H9 (cell line): ENCODE measurements around the gene TLK2. TPM values are rescaled to one million over a fixed set of nuclear protein-coding genes. Genes with fewer than 3 reads are reported as not detected.

Experiments used
- DNase-seq: peaks from one replicate; pipeline ENCODE4 v3.0.0-alpha.2; 2017
- H2AFZ ChIP-seq: one replicate; pipeline ENCODE4 v1.6.1; 2013; ENCODE audit warnings: mild to moderate bottlenecking, low read length, control low read depth, moderate library complexity
- H2AK5ac ChIP-seq: 2 replicates; pipeline ENCODE4 v1.6.1; 2013; ENCODE audit warnings: low read length, control low read depth, mixed read lengths; ENCODE audit not compliant: insufficient read length
- H2BK120ac ChIP-seq: one replicate; pipeline ENCODE4 v1.6.1; 2013; ENCODE audit warnings: low read depth, mild to moderate bottlenecking, low read length, control low read depth, inconsistent platforms; ENCODE audit not compliant: poor library complexity, severe bottlenecking
- H2BK12ac ChIP-seq: 2 replicates; pipeline ENCODE4 v1.6.1; 2013; ENCODE audit warnings: low read length, control low read depth, mixed read lengths, low read depth; ENCODE audit not compliant: insufficient read length
- H2BK15ac ChIP-seq: 2 replicates; pipeline ENCODE4 v1.6.1; 2013; ENCODE audit warnings: low read depth, low read length, control low read depth
- H2BK20ac ChIP-seq: one replicate; pipeline ENCODE4 v1.6.1; 2013; ENCODE audit warnings: low read depth, mild to moderate bottlenecking, low read length, control low read depth, inconsistent platforms; ENCODE audit not compliant: poor library complexity, severe bottlenecking
- H2BK5ac ChIP-seq: 2 replicates; pipeline ENCODE4 v1.6.1; 2013; ENCODE audit warnings: low read length, control low read depth, mixed read lengths; ENCODE audit not compliant: insufficient read length
- H3K14ac ChIP-seq: 2 replicates; pipeline ENCODE4 v1.6.1; 2013; ENCODE audit warnings: low read length, control low read depth; ENCODE audit not compliant: insufficient read depth
- H3K18ac ChIP-seq: 2 replicates; pipeline ENCODE4 v1.6.1; 2013; ENCODE audit warnings: low read depth, mild to moderate bottlenecking, mixed read lengths, low read length, control low read depth; ENCODE audit not compliant: insufficient read length
- H3K23ac ChIP-seq: 2 replicates; pipeline ENCODE4 v1.6.1; 2013; ENCODE audit warnings: low read length, control low read depth, mixed read lengths, low read depth; ENCODE audit not compliant: insufficient read length
- H3K23me2 ChIP-seq: 2 replicates; pipeline ENCODE4 v1.6.1; 2013; ENCODE audit warnings: low read depth, mild to moderate bottlenecking, mixed read lengths, low read length, control low read depth; ENCODE audit not compliant: insufficient read length, poor library complexity, severe bottlenecking
- H3K27ac ChIP-seq: 2 replicates; pipeline ENCODE4 v1.5.1; 2013; ENCODE audit warnings: low read length, control low read depth, mixed read lengths, low read depth; ENCODE audit not compliant: insufficient read length
- H3K27me3 ChIP-seq: 2 replicates; pipeline ENCODE4 v1.6.1; 2013; ENCODE audit warnings: low read length, control low read depth, inconsistent platforms; ENCODE audit not compliant: insufficient read depth
- H3K4ac ChIP-seq: 2 replicates; pipeline ENCODE4 v1.6.1; 2013; ENCODE audit warnings: low read depth, mild to moderate bottlenecking, control low read depth, inconsistent platforms, low read length, moderate library complexity
- H3K4me1 ChIP-seq: 2 replicates; pipeline ENCODE4 v1.6.1; 2013; ENCODE audit warnings: low read length, control low read depth, inconsistent platforms; ENCODE audit not compliant: insufficient read depth
- H3K4me2 ChIP-seq: 2 replicates; pipeline ENCODE4 v1.6.1; 2013; ENCODE audit warnings: low read length, control low read depth, mixed read lengths; ENCODE audit not compliant: insufficient read length, insufficient read depth
- H3K56ac ChIP-seq: 2 replicates; pipeline ENCODE4 v1.6.1; 2013; ENCODE audit warnings: low read depth, mild to moderate bottlenecking, mixed read lengths, low read length, control low read depth; ENCODE audit not compliant: insufficient read length
- H3K79me1 ChIP-seq: 2 replicates; pipeline ENCODE4 v1.6.1; 2013; ENCODE audit warnings: low read depth, mild to moderate bottlenecking, moderate library complexity, low read length, control low read depth, inconsistent platforms; ENCODE audit not compliant: insufficient read depth, poor library complexity, severe bottlenecking
- H3K79me2 ChIP-seq: 2 replicates; pipeline ENCODE4 v1.6.1; 2013; ENCODE audit warnings: low read length, control low read depth, inconsistent platforms; ENCODE audit not compliant: insufficient read depth
- H3K9ac ChIP-seq: 2 replicates; pipeline ENCODE4 v1.6.1; 2013; ENCODE audit warnings: low read length, control low read depth, mixed read lengths; ENCODE audit not compliant: insufficient read length; ENCODE audit errors: extremely low read depth
- H3K9me3 ChIP-seq: one replicate; pipeline ENCODE4 v1.6.1; 2013; ENCODE audit warnings: low read depth, low read length, inconsistent platforms; ENCODE audit not compliant: control insufficient read depth
- H3T11ph ChIP-seq: one replicate; pipeline ENCODE4 v1.6.1; 2013; ENCODE audit warnings: mild to moderate bottlenecking, low read length, control low read depth, inconsistent platforms
- H4K20me1 ChIP-seq: one replicate; pipeline ENCODE4 v1.6.1; 2013; ENCODE audit not compliant: control insufficient read depth, insufficient read length, insufficient read depth
- H4K5ac ChIP-seq: 2 replicates; pipeline ENCODE4 v1.6.1; 2013; ENCODE audit warnings: low read depth, mild to moderate bottlenecking, mixed read lengths, low read length, control low read depth; ENCODE audit not compliant: insufficient read length
- H4K8ac ChIP-seq: replicated peaks from 2 replicates; pipeline ENCODE4 v1.6.1; 2013; ENCODE audit warnings: low read length, control low read depth, mixed read lengths, low read depth; ENCODE audit not compliant: insufficient read length
- H4K91ac ChIP-seq: 2 replicates; pipeline ENCODE4 v1.6.1; 2013; ENCODE audit warnings: low read depth, mild to moderate bottlenecking, moderate library complexity, mixed read lengths, low read length, control low read depth; ENCODE audit not compliant: insufficient read length
- H3K27ac Mint-ChIP-seq, 3 experiments: 2 replicates in 2 of 3; 3 replicates in 1 of 3; pipeline ENCODE4 v1.8.0; 2020 to 2021; ENCODE audit warnings: mixed read lengths in 3 of 3, mild to moderate bottlenecking in 1 of 3, moderate library complexity in 1 of 3
- H3K27me3 Mint-ChIP-seq: 2 replicates; pipeline ENCODE4 v1.8.0; 2021; ENCODE audit warnings: low read depth, mild to moderate bottlenecking, moderate library complexity, mixed read lengths
- H3K36me3 Mint-ChIP-seq, 3 experiments: 2 replicates in 2 of 3; 3 replicates in 1 of 3; pipeline ENCODE4 v1.8.0; 2020 to 2021; ENCODE audit warnings: low read depth in 3 of 3, mixed read lengths in 3 of 3; ENCODE audit not compliant: insufficient read depth in 1 of 3
- H3K4me1 Mint-ChIP-seq, 2 experiments: 2 replicates each; pipeline ENCODE4 v1.8.0; 2020; ENCODE audit warnings: mixed read lengths in 2 of 2
- H3K4me3 Mint-ChIP-seq, 2 experiments: 2 replicates in 1 of 2; 3 replicates in 1 of 2; pipeline ENCODE4 v1.8.0; 2020 to 2021; ENCODE audit warnings: mild to moderate bottlenecking in 2 of 2, mixed read lengths in 2 of 2, moderate library complexity in 1 of 2
- H3K9me3 Mint-ChIP-seq, 2 experiments: 2 replicates in 1 of 2; 3 replicates in 1 of 2; pipeline ENCODE4 v1.8.0; 2020; ENCODE audit warnings: mild to moderate bottlenecking in 2 of 2, mixed read lengths in 2 of 2, moderate library complexity in 1 of 2
- CTCF ChIP-seq: fragments of 200-600 bp; sonication (generic); conservative IDR thresholded peaks from 3 replicates; pipeline ENCODE4 v1.8.0; 2021; ENCODE audit warnings: antibody characterized with exemption, mild to moderate bottlenecking
- WGBS: extraction: QIAGEN DNeasy Blood & Tissue Kit; methylation state at CpG from one replicate; pipeline ENCODE4 v1.1.7; 2013; ENCODE audit warnings: missing lambda C conversion rate, low lambda C conversion rate, mixed read lengths; ENCODE audit not compliant: insufficient read length; ENCODE audit errors: extremely low coverage; 5-methylcytosine and 5-hydroxymethylcytosine counted together
- total RNA-seq: library from RNA; stranded (reverse); gene quantifications from 2 replicates; pipeline ENCODE4 v1.2.1, GENCODE V29; 2021

The TLK2 gene
- total RNA-seq, 1 experiment from 2014 or later: 63.7 TPM

DNA sequence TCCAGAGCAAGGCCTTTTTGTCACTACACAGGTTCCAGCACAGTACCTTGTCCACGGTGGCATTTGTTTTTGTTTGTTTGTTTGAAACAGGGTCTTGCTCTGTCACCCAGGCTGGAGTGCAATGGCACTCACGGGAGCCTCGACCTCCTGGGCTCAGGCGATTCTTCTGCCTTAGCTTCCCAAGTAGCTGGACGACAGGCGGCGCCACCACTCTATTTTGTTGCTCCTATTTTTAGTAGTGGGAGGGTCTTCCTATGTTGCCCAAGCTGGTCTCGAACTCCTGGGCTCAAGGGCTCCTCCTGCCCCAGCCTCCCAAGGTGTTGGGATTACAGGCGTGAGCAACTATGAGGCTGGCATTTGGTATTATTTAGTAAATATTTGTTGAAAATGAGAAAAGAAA lies 159.2 kb downstream of the TLK2 start:
- H3K23ac ChIP-seq: no peak overlapping the region
- H4K5ac ChIP-seq: no peak overlapping the region
- H3K27me3 Mint-ChIP-seq: no peaks in the 10 kb centered on the region
- no peak overlapping the region for H3K4me3 Mint-ChIP-seq
- no peak overlapping the region for H3K4ac ChIP-seq
- WGBS: no CpG with 5 or more reads among the region's 9 CpGs
- H2BK15ac ChIP-seq: no peak overlapping the region
- peaks cover 13% of the 10 kb centered on the region in 2 experiments for H3K4me1 Mint-ChIP-seq
- no peak overlapping the region for H2BK120ac ChIP-seq
- H3K18ac ChIP-seq: no peak overlapping the region
- no peaks in the 10 kb centered on the region for H3K79me2 ChIP-seq
- H2BK12ac ChIP-seq: no peak overlapping the region
- H3K27me3 ChIP-seq: no peaks in the 10 kb centered on the region
- H3K56ac ChIP-seq: no peak overlapping the region
- peak; percentile 53 for TF ChIP-seq CTCF
- no peak overlapping the region for H4K8ac ChIP-seq
- no peaks in the 10 kb centered on the region for H3K79me1 ChIP-seq
- H4K20me1 ChIP-seq: no peaks in the 10 kb centered on the region
- H3K9me3 ChIP-seq: no peaks in the 10 kb centered on the region
- peaks cover 0 to 5% (median 4%) of the 10 kb centered on the region in 3 experiments; a peak in 4 of 7 replicates for H3K36me3 Mint-ChIP-seq
- no peak overlapping the region for H2AK5ac ChIP-seq
- H3K9ac ChIP-seq: no peak overlapping the region
- peak overlapping the region in 2 of 3 experiments; percentile 58 to 77; a peak in 4 of 7 replicates for H3K27ac Mint-ChIP-seq
- H3K4me1 ChIP-seq: no peaks in the 10 kb centered on the region; the same call in 1 of the 2 replicates
- H3T11ph ChIP-seq: no peak overlapping the region
- H2BK5ac ChIP-seq: no peak overlapping the region
- H4K91ac ChIP-seq: no peak overlapping the region
- no peaks in the 10 kb centered on the region; a peak in 1 of 5 replicates for H3K9me3 Mint-ChIP-seq
- H3K27ac ChIP-seq: no peak overlapping the region
- H3K14ac ChIP-seq: no peak overlapping the region
- no peak overlapping the region for H2BK20ac ChIP-seq
- H2AFZ ChIP-seq: no peak overlapping the region
- H3K23me2 ChIP-seq: no peaks in the 10 kb centered on the region
- no peak overlapping the region for H3K4me2 ChIP-seq
- peak; percentile 84 for DNase-seq
